GM21737 (cell line): ENCODE results near the gene SYNE1.
"Not testable (repeated sequence)": the region's sequence is repeated elsewhere in the genome, so short reads cannot be mapped to it uniquely, and the experiment has no call there.

Experiments
- ATAC-seq: cut with Tn5 transposase; IDR thresholded peaks from one replicate; pipeline ENCODE4 v1.9.1; 2021; ENCODE audit warnings: mild to moderate bottlenecking, moderate library complexity; ENCODE audit not compliant: unreplicated experiment

Gene SYNE1, protein sequence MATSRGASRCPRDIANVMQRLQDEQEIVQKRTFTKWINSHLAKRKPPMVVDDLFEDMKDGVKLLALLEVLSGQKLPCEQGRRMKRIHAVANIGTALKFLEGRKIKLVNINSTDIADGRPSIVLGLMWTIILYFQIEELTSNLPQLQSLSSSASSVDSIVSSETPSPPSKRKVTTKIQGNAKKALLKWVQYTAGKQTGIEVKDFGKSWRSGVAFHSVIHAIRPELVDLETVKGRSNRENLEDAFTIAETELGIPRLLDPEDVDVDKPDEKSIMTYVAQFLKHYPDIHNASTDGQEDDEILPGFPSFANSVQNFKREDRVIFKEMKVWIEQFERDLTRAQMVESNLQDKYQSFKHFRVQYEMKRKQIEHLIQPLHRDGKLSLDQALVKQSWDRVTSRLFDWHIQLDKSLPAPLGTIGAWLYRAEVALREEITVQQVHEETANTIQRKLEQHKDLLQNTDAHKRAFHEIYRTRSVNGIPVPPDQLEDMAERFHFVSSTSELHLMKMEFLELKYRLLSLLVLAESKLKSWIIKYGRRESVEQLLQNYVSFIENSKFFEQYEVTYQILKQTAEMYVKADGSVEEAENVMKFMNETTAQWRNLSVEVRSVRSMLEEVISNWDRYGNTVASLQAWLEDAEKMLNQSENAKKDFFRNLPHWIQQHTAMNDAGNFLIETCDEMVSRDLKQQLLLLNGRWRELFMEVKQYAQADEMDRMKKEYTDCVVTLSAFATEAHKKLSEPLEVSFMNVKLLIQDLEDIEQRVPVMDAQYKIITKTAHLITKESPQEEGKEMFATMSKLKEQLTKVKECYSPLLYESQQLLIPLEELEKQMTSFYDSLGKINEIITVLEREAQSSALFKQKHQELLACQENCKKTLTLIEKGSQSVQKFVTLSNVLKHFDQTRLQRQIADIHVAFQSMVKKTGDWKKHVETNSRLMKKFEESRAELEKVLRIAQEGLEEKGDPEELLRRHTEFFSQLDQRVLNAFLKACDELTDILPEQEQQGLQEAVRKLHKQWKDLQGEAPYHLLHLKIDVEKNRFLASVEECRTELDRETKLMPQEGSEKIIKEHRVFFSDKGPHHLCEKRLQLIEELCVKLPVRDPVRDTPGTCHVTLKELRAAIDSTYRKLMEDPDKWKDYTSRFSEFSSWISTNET (N-terminal part only)

DNA sequence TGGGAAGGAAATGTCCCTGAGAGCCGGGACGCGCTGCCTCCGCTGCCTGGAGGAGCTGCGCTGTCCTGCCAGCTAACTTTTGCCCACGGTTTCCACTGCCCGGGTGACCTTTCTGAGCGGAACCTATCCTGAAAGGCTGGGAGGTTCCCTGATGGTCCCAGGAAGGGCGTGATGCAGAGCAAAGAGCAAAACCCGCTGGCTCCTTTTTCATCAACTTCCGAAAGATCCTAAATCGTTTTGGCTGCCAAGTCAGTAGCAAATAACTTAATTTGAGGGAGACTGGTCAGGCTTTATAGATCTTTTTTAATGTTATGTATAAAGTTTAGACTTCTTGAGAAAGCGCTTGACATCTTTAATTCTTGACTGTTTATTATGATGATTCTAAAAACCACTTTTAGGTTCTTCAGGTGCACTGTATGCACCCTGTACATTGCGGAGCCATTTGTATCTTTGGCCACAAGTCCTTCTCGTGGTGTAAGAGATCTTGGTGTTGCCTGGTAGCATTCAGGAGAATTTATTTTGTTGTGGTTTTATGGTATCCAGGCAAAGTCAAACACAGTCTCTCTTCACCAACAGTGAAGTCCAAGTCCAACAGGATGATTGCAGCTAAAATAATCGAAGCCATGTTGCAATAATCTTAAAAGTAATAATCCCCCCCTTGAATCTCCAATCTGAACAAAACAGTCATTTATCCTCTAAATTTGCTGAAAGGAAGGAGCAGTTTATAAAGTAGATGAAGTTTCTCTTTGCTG lies at the start of gene SYNE1:
SYNE1 (minus strand) TSS at position 67 of the 752 bp plus-strand sequence. CDS start 9,031 bp downstream, outside the sequence.
- ATAC-seq = no peak

DNA sequence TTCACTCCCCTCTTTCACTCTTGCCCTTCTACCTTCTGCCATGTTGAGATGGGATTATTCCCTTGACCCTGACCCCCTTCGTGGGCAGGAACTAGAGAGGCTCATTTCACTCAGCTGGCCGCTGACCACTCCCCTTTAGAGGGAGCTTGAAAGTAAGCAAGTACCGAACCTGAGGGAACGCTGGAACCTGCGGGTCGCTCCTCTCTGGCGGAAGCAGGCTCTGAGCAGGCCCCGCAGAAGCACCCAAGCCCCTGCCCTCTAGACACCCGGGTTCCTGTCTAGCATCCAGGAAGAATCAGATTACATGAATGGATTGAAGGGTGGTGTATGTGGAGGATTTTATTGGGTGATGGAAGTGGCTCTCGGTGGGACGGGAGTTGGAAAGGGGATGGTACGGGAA lies 48.7 kb upstream of the SYNE1 start:
- no peak for ATAC-seq

DNA sequence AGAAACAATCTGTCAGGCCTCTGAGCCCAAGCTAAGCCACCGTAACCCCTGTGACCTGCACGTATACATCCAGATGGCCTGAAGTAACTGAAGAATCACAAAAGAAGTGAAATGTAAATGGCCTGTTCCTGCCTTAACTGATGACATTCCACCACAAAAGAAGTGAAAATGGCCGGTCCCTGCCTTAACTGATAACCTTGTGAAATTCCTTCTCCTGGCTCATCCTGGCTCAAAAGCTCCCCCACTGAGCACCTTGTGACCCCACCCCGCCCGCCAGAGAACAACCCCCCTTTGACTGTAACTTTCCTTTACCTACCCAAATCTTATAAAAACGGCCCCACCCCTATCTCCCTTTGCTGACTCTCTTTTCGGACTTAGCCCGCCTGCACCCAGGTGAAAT lies 45.8 kb upstream of the SYNE1 start:
- ATAC-seq = not testable (repeated sequence)

DNA sequence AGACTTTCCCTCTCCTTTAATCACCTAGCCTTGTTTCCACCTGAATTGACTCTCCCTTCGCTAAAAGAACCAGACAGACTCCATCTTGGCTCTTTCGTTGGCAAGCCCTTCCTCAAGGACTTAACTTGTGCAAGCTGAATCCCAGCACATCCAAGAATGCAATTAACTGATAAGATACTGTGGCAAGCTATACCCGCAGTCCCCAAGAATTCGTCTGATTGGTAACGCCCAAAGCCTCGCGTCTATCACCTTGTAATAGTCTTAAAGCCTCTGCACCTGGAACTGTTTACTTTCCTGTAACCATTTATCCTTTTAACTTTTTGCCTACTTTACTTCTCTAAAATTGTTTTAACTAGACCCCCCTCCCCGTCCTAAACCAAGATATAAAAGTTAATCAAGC lies 45.0 kb upstream of the SYNE1 start:
- no peak for ATAC-seq

DNA sequence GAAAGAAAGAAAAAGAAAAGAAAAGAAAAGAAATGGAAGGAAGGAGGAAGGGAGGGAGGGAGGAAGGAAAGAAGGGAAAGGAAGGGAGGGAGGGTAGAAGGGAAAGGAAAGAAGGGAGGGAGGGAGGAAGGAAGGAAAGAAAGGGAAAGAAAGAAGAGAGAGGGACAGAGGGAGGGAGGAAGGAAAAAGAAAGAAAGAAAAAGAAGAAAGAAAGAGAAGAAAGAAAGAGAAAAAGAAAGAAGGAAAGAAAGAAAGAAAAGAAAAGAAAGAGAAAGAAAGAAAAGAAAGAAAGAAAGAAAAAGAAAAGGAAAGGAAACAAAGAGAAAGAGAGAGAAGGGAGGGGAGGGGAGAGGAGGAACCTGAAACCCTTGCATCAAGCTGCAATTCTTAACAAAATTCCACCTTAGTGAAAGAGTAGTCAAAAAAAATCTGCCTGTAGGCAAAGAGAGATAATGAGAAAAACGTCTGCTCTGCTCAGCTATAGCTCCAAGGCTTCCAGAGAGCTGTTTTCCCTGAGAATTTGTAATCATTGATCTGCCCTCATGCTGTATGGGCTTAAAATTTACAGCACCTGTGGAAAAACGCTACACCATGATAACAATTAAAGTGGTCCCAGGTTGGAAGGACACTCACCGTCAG lies 43.8 kb upstream of the SYNE1 start:
- ATAC-seq = no peak

DNA sequence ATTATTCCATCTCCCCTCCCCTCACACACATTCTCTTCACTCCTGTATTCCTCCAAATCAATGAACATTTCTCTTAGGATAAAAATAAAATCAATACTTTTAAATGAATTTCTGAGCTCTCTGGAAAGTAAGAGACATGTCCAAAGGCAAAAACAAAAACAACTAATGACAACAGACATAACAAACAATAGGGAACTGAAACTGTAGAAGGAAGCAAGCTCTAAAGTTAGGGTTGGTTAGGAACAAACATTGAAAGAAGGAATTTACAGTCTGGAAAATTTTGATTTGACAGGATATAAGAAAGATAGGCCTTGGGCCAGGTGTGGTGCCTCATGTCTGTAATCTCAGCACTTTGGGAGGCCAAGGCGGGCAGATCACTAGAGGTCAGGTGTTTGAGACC lies 43.0 kb upstream of the SYNE1 start:
- ATAC-seq = no peak

DNA sequence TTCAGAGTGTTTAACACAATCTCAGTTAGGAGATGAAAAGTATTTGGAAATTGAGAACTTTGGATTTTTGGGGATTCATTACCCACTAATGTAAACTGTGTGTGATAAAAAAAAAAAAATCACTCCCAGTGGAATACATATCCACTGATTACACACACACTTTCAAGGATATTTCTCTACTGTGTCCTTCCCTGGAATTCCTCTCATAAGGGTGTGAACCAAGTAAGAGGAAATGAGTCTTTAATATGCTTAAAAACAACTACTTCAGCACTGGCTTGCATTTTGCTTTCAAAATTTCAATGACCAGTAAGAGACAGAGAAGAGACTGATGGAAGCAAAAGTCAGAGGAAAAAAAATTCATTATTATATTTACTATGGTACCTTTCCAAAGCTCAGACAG lies 36.1 kb upstream of the SYNE1 start:
- no peak for ATAC-seq

DNA sequence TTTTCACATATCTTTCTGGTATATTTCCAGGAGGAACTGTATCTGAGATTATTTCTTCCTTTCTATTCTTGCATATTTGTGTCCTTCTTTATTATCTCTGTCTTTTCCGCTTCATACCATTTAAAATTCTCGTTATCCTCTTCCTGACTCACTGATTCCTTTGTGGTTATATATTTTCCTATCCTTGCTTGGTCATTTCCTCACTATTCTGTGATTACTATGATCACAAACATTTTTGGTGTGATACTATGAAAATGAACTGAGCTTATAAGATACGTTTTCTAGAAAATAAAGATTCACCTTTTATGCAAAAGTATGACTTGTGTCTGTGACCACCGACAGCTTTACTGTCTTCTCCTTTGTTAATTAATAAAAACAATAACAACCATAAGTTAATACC lies 34.0 kb upstream of the SYNE1 start:
- ATAC-seq = no peak

DNA sequence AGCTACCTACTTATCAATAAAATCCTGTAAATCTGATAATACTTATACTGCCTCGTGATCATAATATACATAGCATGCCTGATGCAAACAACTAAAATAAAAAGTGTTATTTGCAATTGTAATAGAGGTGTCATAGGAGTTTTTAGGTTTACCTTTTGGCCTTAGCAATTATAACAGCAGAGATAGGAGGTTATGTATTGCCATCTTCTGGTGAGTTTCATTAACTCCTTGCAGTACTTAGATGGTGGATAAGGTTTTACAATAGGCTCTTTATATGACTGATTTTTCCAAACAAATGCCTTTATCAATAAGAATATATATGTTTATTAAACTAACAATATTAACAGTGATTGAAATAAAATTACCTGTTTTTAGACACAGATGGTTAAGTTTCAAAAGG lies 32.7 kb upstream of the SYNE1 start:
- ATAC-seq = no peak

DNA sequence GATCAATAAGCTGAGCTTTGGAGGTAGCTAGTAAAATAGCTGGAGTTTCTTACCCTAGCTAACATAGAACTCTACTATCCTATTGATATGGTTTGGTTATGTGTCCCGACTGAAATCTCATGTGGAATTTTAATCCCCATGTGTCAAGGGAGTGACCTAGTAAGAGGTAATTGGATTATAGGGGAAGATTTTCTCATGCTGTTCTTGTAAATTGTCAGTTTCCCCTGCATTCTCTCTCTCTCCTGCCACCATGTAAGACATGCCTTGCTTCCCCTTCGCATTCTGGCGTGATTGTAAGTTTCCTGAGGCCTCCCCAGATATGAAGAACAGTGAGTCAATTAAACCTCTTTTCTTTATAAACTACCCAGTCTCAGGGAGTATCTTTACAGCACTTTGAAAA lies 24.6 kb upstream of the SYNE1 start:
- ATAC-seq = no peak

DNA sequence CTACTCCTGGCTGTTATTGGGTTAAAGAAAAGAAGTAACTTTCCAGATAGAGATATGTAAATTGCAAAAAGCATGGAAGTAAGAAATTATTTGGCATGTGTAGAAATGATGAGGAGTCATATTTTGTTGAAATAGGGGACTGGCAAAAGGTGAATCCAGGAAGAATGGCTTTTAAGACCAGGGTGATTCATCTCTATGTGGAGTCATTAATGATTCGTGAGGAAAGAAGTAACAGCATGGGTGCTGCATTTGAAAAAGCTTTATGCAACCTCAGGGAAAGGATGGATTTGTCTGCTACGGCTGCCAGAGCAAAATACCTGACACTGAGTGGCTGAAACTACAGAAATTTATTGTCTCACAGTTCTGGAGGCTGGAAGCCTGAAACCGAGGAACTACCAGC lies 14.8 kb upstream of the SYNE1 start:
- ATAC-seq = no peak

DNA sequence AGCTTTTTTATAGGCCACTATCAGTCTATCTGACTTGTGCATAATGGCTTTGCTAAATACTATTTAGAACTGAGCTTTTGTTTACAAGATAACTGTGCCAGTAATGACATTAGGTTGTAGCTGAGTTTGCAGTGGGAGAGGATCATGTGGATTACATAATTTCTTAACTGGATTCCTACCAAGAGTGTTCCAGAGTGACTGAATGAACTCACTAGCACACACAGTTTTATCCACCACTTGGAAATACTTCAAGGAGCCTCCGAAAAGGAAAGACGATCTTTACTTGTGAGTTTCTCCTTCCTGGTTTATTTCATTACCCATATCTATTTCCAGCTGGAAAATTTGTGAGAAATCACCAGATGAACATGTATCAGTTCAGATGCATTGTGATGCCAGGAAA lies 10.9 kb upstream of the SYNE1 start:
- no peak for ATAC-seq

DNA sequence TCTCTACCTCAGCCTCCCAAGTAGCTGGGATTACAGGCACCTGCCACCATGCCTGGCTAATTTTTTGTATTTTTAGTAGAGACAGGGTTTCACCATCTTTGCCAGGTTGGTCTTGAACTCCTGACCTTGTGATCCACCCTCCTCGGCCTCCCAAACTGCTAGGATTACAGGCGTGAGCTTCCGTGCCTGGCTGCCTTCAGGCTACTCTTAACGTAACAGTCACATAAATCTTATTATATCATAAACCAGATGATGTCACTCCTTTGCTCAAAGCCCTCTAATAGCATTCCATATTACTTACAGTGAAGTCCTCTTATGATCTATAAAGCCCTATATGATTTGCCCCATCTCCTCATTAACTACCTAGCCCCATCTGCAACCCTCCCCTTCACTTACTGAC lies 9.6 kb upstream of the SYNE1 start:
- not testable (repeated sequence) for ATAC-seq

DNA sequence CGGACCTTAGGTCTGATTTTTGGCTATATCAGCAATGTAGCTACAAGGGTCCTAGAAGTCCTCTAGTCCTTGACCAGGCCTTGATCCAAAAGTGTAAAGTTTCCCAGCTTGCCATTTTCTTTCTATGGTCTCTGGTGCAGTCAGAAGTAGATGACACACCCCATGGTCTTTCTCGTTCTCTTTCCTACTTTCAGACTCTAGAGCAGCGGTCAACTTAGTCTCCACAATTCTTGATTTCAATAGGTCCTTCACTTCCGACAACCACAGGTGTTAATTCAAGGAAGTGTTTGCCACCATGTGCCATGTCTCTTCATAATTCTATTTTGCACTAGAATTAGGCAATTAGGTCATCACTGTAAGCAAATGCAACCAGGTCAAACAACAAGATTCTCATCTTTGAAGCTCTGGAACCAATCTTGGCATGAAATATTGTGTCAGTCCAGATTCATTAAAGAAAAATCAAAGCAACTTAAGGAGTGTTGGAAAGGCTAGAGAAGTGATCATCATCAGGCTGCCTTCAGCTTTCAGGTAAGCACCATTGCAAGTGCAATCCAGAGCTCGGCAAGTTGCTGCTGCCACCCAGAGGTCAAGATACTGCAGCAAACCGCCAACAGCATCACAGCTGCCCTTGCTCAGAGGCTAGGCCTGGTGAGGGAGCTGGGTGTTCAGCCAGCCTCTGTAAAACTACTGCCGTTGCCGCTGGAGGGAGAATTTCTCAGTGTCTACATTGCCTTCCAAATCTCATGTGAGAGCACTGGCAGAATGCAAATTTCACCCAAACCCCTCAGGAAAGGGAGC lies 5.6 kb upstream of the SYNE1 start:
- peak; percentile 82 for ATAC-seq

DNA sequence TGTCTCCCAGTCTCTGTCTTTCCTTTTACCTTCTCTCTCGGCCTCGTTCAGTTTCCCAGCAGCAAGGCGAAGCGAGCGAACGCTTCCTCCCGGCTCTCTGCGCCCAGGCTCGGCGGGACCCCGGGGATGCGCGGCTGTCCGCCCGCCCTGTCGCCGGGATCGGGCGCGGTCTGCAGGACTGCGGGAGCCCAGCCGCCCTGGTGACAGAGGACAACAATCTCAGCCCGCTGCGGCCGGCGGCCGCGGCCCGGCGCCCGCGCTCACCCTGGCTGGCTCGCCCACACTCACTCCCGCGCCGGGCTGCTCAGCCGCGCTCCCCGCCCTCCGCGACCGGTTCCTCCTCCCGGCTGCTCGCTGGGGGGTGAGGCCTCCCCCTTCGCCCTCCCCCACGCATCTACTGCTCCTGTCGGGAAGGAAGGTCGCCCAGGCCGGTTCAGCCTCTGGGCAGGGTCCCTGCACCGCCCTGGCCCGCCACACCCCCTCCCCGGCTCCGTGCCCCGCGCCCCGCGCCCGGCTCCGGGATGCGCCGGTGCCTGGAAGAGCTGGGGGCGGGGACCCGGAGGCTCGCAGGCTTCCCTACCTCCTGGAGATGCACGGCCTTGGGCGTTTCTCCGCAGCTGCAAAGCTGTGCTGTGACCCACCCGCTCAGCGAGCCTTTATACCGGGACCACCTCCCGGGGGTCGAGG lies 410 bp downstream of the SYNE1 start:
- no peak for ATAC-seq

DNA sequence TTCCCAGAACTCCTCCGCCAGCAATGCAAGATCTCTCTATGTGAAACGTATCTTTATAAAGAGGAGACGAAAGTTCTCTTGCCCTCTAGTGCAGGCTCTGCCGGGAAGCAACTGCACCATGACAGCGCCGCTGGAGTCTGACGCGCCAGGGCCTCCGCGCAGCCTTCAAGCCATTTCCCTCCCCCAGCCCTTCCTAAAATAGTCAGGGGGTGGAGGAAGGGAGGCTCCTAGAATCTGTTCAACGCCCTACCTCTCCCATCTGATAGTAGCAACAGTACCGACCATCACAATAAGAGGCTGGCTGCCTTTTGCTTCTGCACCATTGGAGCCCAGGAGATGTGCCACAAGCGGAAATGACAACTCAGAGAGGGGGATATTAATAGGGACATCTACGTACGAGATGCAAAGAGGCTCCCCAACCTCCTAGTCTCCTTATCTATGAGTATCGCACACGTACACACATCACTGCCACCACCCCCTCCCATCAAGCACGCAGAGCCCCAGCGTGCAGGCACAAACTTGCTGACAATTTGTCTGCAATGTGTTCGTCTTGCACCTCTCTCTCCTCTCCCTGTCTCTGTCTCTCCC lies 1.0 kb downstream of the SYNE1 start:
- no peak for ATAC-seq

DNA sequence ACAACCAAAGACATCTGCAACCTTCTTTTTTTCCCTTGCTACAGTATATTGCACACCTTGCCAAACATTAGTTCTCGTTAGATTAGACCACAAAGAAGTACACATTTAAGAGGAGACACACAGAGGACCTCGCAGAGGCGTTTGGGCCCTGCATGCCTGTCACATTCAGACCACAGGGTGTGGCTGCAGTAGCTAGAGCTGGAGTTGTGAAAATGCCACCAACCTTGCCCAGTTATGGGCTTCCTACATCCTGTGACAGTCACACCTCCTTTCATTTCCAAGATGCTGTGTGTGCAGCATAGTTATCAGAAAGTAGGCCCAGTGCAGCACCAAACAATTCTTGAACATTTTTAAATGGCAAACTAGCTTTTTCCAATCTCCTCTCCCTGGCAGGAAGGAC lies 2.4 kb downstream of the SYNE1 start:
- no peak for ATAC-seq

DNA sequence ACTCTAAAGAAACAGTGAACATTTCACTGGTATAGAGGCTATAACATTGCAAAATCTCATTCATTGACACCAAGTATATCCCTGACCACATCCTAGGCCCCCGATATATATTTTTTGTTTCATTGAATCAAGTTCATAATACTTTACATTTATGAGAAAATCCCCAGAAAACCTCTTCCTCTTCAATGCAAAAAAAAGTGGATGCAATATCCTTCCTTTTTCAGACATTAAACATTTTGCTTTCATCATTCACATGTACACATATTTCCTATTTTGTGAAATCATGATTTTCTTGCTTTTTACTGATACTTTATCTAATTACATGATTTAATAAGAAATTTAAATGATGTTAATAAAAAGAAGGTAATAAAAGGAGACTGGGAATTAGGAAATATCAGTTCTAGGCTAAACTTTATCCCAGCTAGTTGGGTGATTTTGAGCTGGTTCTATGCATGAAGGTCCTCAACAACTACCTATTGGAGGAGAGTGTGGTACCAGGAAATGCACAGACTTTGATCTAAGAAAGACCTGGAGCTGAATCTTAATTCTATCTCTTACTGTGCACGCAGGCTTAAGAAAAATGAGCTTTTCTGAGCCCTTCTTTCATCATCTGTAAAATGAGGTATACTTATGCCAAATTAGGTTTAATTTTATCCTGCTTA lies 4.9 kb downstream of the SYNE1 start:
- ATAC-seq = no peak
